DND-41 (cell line): ENCODE measurements around the gene TBC1D7.

Source experiments
- CTCF ChIP-seq: IDR thresholded peaks from 2 replicates; pipeline ENCODE4 v1.5.1; 2012; ENCODE audit warnings: borderline replicate concordance, low read length, moderate library complexity, mild to moderate bottlenecking; ENCODE audit not compliant: poor library complexity, severe bottlenecking; ENCODE audit errors: extremely low read depth
- EZH2 ChIP-seq: IDR thresholded peaks from 3 replicates; pipeline ENCODE4 v1.6.1; 2012; ENCODE audit warnings: borderline replicate concordance, low read depth, mild to moderate bottlenecking, moderate library complexity, low read length, inconsistent platforms; ENCODE audit not compliant: severe bottlenecking

DNA sequence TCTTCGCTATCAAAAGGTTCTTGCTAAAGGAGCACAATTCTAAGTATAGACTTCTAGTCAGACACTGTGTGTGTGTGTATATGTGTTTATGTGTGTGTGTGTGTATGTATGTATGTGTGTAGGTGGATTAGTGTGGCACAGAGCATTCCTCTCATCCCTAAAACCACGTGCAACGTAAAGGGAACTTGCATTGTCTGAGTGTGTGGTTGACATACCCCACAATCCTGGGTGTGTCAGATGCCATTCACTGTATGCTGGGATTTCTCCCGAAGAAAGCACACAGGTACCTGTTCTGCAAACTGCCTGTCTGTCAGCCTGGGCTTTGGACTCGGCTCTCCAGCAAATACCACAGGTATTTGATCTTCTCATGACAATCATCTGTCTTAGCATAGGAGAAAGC is 42.3 kb upstream of the TBC1D7 start:
- no peak for TF ChIP-seq CTCF
- TF ChIP-seq EZH2 = no peak
